Brain microvascular endothelial cell (primary cell): ENCODE measurements around the gene TAF4.
"Not testable (repeated sequence)": the region's sequence is repeated elsewhere in the genome, so short reads cannot be mapped to it uniquely, and the experiment has no call there.

Experiments
- DNase-seq: peaks from one replicate; pipeline ENCODE4 v3.0.0-alpha.2; 2020
- H3K27ac ChIP-seq: fragments of 250-450 bp; sonication (Bioruptor Pico); 2 replicates; pipeline ENCODE4 v1.5.1; 2020; ENCODE audit warnings: mild to moderate bottlenecking, moderate library complexity
- H3K27me3 ChIP-seq: fragments of 250-450 bp; sonication (Bioruptor Pico); replicated peaks from 2 replicates; pipeline ENCODE4 v1.5.1; 2020; ENCODE audit warnings: mild to moderate bottlenecking
- H3K36me3 ChIP-seq: fragments of 250-450 bp; sonication (Bioruptor Pico); replicated peaks from 2 replicates; pipeline ENCODE4 v1.5.1; 2020; ENCODE audit warnings: mild to moderate bottlenecking
- H3K4me3 ChIP-seq: 2 replicates; pipeline ENCODE4 v1.5.1; 2011; ENCODE audit warnings: low read depth, mild to moderate bottlenecking, control low read depth, low read length, moderate library complexity
- CTCF ChIP-seq: IDR thresholded peaks from 2 replicates; pipeline ENCODE4 v1.5.1; 2011; ENCODE audit warnings: low read depth, mild to moderate bottlenecking, moderate library complexity, low read length, control low read depth, inconsistent platforms; ENCODE audit errors: missing control alignments
- in situ Hi-C: cut with HindIII; loops from 2 replicates; pipeline ENCODE4 v1.10.0; 2017; ENCODE audit warnings: low sequenced_read_pairs, low pct_ligation_motif_present

Gene TAF4

GRCh38 chr20:61983965-61984364, 81.7 kb downstream of the TAF4 start:
- TF ChIP-seq CTCF = no peak
- Histone ChIP-seq H3K27ac (no peak overlapping the region), H3K4me3 (no peak overlapping the region), H3K36me3 (peaks cover 4% of the 10 kb centered on the region), H3K27me3 (no peaks in the 10 kb centered on the region)
- in situ Hi-C loops = no loop called here
- no peak for DNase-seq

GRCh38 chr20:61982951-61983315, 82.7 kb downstream of the TAF4 start:
- no peak for TF ChIP-seq CTCF
- Histone ChIP-seq H3K27ac (no peak overlapping the region), H3K27me3 (no peaks in the 10 kb centered on the region), H3K36me3 (peaks cover 4% of the 10 kb centered on the region), H3K4me3 (no peak overlapping the region)
- DNase-seq = no peak
- in situ Hi-C loops = no loop called here

GRCh38 chr20:61982191-61982950, 83.3 kb downstream of the TAF4 start:
- no peak overlapping the region for H3K27ac ChIP-seq
- DNase-seq = no peak
- in situ Hi-C loops = no loop called here

GRCh38 chr20:61981691-61982090, 84.0 kb downstream of the TAF4 start:
- in situ Hi-C loops, H3K27me3 ChIP-seq, H3K36me3 ChIP-seq, H3K27ac ChIP-seq, DNase-seq, H3K4me3 ChIP-seq: not testable (repeated sequence)

More at GRCh38 chr20:61982191-61982950, 83.3 kb downstream of the TAF4 start:
- H3K36me3 ChIP-seq = peaks cover 2% of the 10 kb centered on the region
- no peak overlapping the region for H3K4me3 ChIP-seq
- no peaks in the 10 kb centered on the region for H3K27me3 ChIP-seq
- TF ChIP-seq CTCF = no peak

GRCh38 chr20:61980647-61981583, 84.8 kb downstream of the TAF4 start:
- no peak overlapping the region for H3K27ac ChIP-seq
- in situ Hi-C loops = no loop called here
- peak; percentile 89 for TF ChIP-seq CTCF
- no peaks in the 10 kb centered on the region for H3K36me3 ChIP-seq
- peak; percentile 50 for DNase-seq
- no peaks in the 10 kb centered on the region for H3K27me3 ChIP-seq
- no peak overlapping the region for H3K4me3 ChIP-seq

GRCh38 chr20:61979701-61980635, 85.7 kb downstream of the TAF4 start:
- no peak overlapping the region for H3K27ac ChIP-seq

More at GRCh38 chr20:61979701-61980635, 85.7 kb downstream of the TAF4 start:
- H3K4me3 ChIP-seq = no peak overlapping the region
- DNase-seq = no peak
- H3K27me3 ChIP-seq = no peaks in the 10 kb centered on the region
- TF ChIP-seq CTCF = no peak
- in situ Hi-C loops = no loop called here
- no peaks in the 10 kb centered on the region for H3K36me3 ChIP-seq
